ENCODE measurements around the gene CASP3.

GRCh38 chr4:184613405-184613804 lies 35.8 kb downstream of the CASP3 start:
- TF ChIP-seq, protein P1, sequence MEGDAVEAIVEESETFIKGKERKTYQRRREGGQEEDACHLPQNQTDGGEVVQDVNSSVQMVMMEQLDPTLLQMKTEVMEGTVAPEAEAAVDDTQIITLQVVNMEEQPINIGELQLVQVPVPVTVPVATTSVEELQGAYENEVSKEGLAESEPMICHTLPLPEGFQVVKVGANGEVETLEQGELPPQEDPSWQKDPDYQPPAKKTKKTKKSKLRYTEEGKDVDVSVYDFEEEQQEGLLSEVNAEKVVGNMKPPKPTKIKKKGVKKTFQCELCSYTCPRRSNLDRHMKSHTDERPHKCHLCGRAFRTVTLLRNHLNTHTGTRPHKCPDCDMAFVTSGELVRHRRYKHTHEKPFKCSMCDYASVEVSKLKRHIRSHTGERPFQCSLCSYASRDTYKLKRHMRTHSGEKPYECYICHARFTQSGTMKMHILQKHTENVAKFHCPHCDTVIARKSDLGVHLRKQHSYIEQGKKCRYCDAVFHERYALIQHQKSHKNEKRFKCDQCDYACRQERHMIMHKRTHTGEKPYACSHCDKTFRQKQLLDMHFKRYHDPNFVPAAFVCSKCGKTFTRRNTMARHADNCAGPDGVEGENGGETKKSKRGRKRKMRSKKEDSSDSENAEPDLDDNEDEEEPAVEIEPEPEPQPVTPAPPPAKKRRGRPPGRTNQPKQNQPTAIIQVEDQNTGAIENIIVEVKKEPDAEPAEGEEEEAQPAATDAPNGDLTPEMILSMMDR (IDR thresholded peaks at IDR 0.05; ENCODE audit: borderline replicate concordance, extremely low read depth, low read length, poor library complexity, severe bottlenecking), result no peak
- TF ChIP-seq EZH2 (IDR thresholded peaks at IDR 0.05; ENCODE audit: borderline replicate concordance, low read depth, low read length, severe bottlenecking), result no peak
